Lower lobe of right lung (tissue), 2 donors: ENCODE measurements around the gene GCSAML. TPM values are rescaled to one million over a fixed set of nuclear protein-coding genes. Genes with fewer than 3 reads are reported as not detected.

ENCODE experiments used
- ATAC-seq, 2 donors: fragments of 200-7000 bp; cut with Tn5 transposase; one replicate each; pipeline ENCODE4 v1.9.1; 2020 to 2022; ENCODE audit warnings: mild to moderate bottlenecking in 2 of 2, moderate library complexity in 2 of 2
- DNase-seq: peaks from one replicate; pipeline ENCODE4 v3.0.0-alpha.2; 2020
- H3K27ac ChIP-seq: fragments of 200-600 bp; one replicate; pipeline ENCODE4 v1.8.0; 2022
- H3K27me3 ChIP-seq: fragments of 200-600 bp; one replicate; pipeline ENCODE4 v1.8.0; 2022; ENCODE audit warnings: low read depth
- H3K36me3 ChIP-seq: fragments of 200-600 bp; one replicate; pipeline ENCODE4 v1.8.0; 2022; ENCODE audit warnings: mild to moderate bottlenecking
- H3K4me1 ChIP-seq: fragments of 200-600 bp; one replicate; pipeline ENCODE4 v1.8.0; 2022
- H3K4me3 ChIP-seq: fragments of 200-600 bp; one replicate; pipeline ENCODE4 v1.8.0; 2022; ENCODE audit warnings: mild to moderate bottlenecking
- H3K9me3 ChIP-seq: fragments of 200-600 bp; one replicate; pipeline ENCODE4 v1.8.0; 2022
- CTCF ChIP-seq: fragments of 200-600 bp; IDR thresholded peaks from one replicate; pipeline ENCODE4 v1.8.0; 2022; ENCODE audit warnings: antibody characterized with exemption, mild to moderate bottlenecking
- intact Hi-C: fragments of 100-400 bp; cut with DNase I; formaldehyde crosslinking; loops from one replicate; pipeline ENCODE4 v1.11.0; 2022
- total RNA-seq: library from RNA; stranded (reverse); fragmentation: NEBNext Ultra II Directional; extraction: Animal tissue kit (Norgen Biotek cat#: 25700); gene quantifications from one replicate; pipeline ENCODE4 v1.2.1, GENCODE V29; 2021
- donor health status: DM: no; HTN: yes; CAD: no; lungs with severe emphysema.

Gene GCSAML
- total RNA-seq, 1 donor from 2014 or later: 2.2 TPM

DNA sequence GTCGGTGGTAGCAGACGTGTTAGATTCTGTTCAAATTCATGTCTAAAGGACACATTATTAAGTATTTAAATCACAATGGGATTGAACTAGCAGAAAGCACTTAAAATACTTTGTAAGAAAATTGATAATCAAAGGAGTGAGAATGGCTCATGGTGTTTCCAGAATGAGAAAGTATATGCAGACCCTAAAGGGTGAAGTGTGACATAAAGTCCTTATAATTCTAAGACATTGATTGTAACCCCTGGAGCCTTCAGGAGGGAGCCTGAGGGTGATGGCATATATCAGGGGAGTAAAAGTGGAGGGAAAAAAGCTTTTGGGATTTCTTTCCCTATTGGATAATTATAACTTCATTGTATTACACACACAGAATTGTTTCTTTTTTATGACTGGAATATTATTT is 12.6 kb upstream of the GCSAML start, which contains the start of gene OR2C3:
Gene OR2C3, minus strand, starts transcription at position 101 of the 400 bp plus-strand sequence. CDS start 3,929 bp downstream, outside the sequence.
- Histone ChIP-seq H3K4me1 (no peaks in the 10 kb centered on the region), H3K4me3 (no peak within 1 kb of the TSS), H3K36me3 (no peaks in the 10 kb centered on the region), H3K27me3 (no peaks in the 10 kb centered on the region), H3K9me3 (no peaks in the 10 kb centered on the region), H3K27ac (no peak within 1 kb of the TSS)
- DNase-seq: no peak
- intact Hi-C loops: no loop called here
- TF ChIP-seq CTCF: no peak
- no peak for ATAC-seq

DNA sequence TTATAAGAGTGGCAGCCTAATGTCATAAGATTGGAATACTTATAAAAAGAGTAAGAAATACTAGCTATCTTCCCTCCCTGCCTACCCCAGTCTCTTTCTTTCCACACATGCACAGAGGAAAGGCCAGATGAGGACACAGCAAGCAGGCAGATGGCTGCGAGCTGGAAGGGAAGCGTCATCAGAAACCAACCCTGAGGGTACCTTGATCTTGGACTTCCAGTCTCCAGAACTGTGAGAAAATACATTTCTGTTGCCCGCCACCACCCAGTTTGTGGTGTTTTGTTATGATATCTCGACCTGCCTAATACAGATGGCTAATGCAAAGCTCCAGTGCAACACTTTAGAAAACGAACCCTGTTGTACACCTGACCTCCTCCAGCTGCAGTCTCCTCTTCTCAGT is 10.4 kb upstream of the GCSAML start:
- no peak for ATAC-seq
- no peak for TF ChIP-seq CTCF
- no peak overlapping the region for H3K27ac ChIP-seq

GRCh38 chr1:247539215-247539614 is 9.7 kb upstream of the GCSAML start:
- no peak for ATAC-seq
- intact Hi-C loops: no loop called here

More for the DNA sequence above, 10.4 kb upstream of the GCSAML start:
- Histone ChIP-seq H3K4me3 (no peak overlapping the region), H3K4me1 (no peaks in the 10 kb centered on the region), H3K9me3 (no peaks in the 10 kb centered on the region), H3K27me3 (no peaks in the 10 kb centered on the region), H3K36me3 (no peaks in the 10 kb centered on the region)
- no peak for DNase-seq
- intact Hi-C loops: no loop called here

GRCh38 chr1:247540581-247540980 is 8.4 kb upstream of the GCSAML start:
- DNase-seq: no peak
- no peak overlapping the region for H3K4me3 ChIP-seq
- H3K36me3 ChIP-seq: no peaks in the 10 kb centered on the region
- intact Hi-C loops: no loop called here
- H3K27ac ChIP-seq: no peak overlapping the region
- no peaks in the 10 kb centered on the region for H3K27me3 ChIP-seq
- TF ChIP-seq CTCF: no peak
- H3K9me3 ChIP-seq: no peaks in the 10 kb centered on the region
- no peak for ATAC-seq
- H3K4me1 ChIP-seq: no peaks in the 10 kb centered on the region

More at GRCh38 chr1:247539215-247539614, 9.7 kb upstream of the GCSAML start:
- no peak for TF ChIP-seq CTCF
- Histone ChIP-seq H3K9me3 (no peaks in the 10 kb centered on the region), H3K4me3 (no peak overlapping the region), H3K27ac (no peak overlapping the region), H3K27me3 (no peaks in the 10 kb centered on the region), H3K36me3 (no peaks in the 10 kb centered on the region), H3K4me1 (no peaks in the 10 kb centered on the region)
- DNase-seq: no peak

DNA sequence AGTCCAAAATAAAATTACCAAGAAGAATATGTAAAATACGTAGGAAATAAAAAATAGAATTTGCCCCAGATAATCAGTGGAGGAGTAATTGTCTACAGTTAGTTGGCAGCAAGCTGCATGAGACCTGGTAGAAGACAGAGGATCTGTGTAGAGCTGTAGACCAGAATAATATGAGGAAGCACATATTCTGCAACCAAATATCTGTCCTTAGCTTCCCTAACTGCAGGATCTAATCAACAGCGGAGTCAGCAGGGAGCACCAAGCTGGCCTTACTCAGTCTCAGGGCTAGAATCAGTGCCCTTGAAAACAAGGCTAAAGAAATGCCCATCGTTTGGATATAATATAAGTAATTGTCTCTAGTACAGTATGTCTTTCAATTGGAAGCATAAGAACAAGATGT is 6.1 kb upstream of the GCSAML start:
- no peak for TF ChIP-seq CTCF
- Histone ChIP-seq H3K9me3 (no peaks in the 10 kb centered on the region), H3K27me3 (no peaks in the 10 kb centered on the region), H3K4me1 (no peaks in the 10 kb centered on the region), H3K36me3 (no peaks in the 10 kb centered on the region), H3K27ac (no peak overlapping the region), H3K4me3 (no peak overlapping the region)
- DNase-seq (no peak), ATAC-seq (no peak)
- intact Hi-C loops: no loop called here

GRCh38 chr1:247548092-247548491 is 842 bp upstream of the GCSAML start:
- no peak for TF ChIP-seq CTCF
- H3K27me3 ChIP-seq: no peaks in the 10 kb centered on the region
- H3K9me3 ChIP-seq: no peaks in the 10 kb centered on the region
- H3K4me3 ChIP-seq: no peak overlapping the region
- H3K36me3 ChIP-seq: no peaks in the 10 kb centered on the region
- peak in 1 of 2 donors; percentile 35 for ATAC-seq
- intact Hi-C loops: no loop called here
- H3K4me1 ChIP-seq: no peaks in the 10 kb centered on the region
- DNase-seq: no peak
- no peak overlapping the region for H3K27ac ChIP-seq
